Peyer's patch (tissue), 4 donors: ENCODE measurements around the gene MPHOSPH8.

Experiments used
- CTCF ChIP-seq, 6 experiments: fragments of 450-650 bp in 4 of 6; fragments of 200-600 bp in 2 of 6; sonication (generic) in 1 of 6; IDR thresholded peaks; one replicate each; pipeline ENCODE4 v1.5.1; 2017 to 2019; ENCODE audit warnings: antibody characterized with exemption in 6 of 6, mild to moderate bottlenecking in 3 of 6, moderate library complexity in 1 of 6
- POLR2A ChIP-seq, 2 donors: fragments of 450-650 bp; IDR thresholded peaks; one replicate each; pipeline ENCODE4 v1.5.1; 2017; ENCODE audit warnings: antibody characterized with exemption in 2 of 2, mild to moderate bottlenecking in 2 of 2, moderate library complexity in 2 of 2

GRCh38 chr13:19676168-19676567, 42.7 kb downstream of the MPHOSPH8 start:
- no peak for TF ChIP-seq POLR2A (IDR thresholded peaks at IDR 0.05)
- no peak for TF ChIP-seq CTCF (IDR thresholded peaks at IDR 0.05)
